ENCODE data around the gene LRRC4C. TPM values are rescaled to one million over a fixed set of nuclear protein-coding genes. Genes with fewer than 3 reads are reported as not detected.

LRRC4C gene
- polyA plus RNA-seq, 1 donor from 2014 or later, result 24.3 TPM

GRCh38 chr11:40287916-40288803 lies 1171.3 kb downstream of the LRRC4C start:
- Histone ChIP-seq H3K36me3 (ENCODE audit: insufficient read depth, low read length) (no peaks in the 10 kb centered on the region), H3K9me2 (ENCODE audit: insufficient read depth, low read length) (no peaks in the 10 kb centered on the region), H3K79me2 (replicated peaks; ENCODE audit: insufficient read depth, low read length) (peaks cover 65% of the 10 kb centered on the region), H4K20me1 (ENCODE audit: insufficient read depth) (no peaks in the 10 kb centered on the region), H3K9ac (ENCODE audit: low read length) (no peak overlapping the region), H3F3A (ENCODE audit: insufficient read depth, low read length, poor library complexity, severe bottlenecking) (no peaks in the 10 kb centered on the region), H3K4me2 (ENCODE audit: low read length) (peak overlapping the region; percentile 93), H3K9me3 (ENCODE audit: low read length) (no peaks in the 10 kb centered on the region), H3K4me3 (ENCODE audit: low read length) (peak overlapping the region; percentile 78), H3K27ac (ENCODE audit: low read length) (no peak overlapping the region), H3K27me3 (ENCODE audit: insufficient read depth, low read depth, low read length) (no peaks in the 10 kb centered on the region), H2AFZ (ENCODE audit: low read depth, low read length) (no peak overlapping the region)
- TF ChIP-seq SMC3 (conservative IDR thresholded peaks at IDR 0.05; ENCODE audit: poor library complexity) (no peak), EP300 (conservative IDR thresholded peaks at IDR 0.05; ENCODE audit: poor library complexity, severe bottlenecking) (no peak), CTCF (IDR thresholded peaks at IDR 0.05; ENCODE audit: poor library complexity, severe bottlenecking) (no peak), POLR2AphosphoS5 (IDR thresholded peaks at IDR 0.05) (no peak), EZH2 (IDR thresholded peaks at IDR 0.05; ENCODE audit: borderline replicate concordance, insufficient read depth, low read length, poor library complexity, severe bottlenecking) (no peak), TAF1 (IDR thresholded peaks at IDR 0.05; ENCODE audit: low read depth) (no peak), RAD21 (conservative IDR thresholded peaks at IDR 0.05) (no peak), MXI1 (conservative IDR thresholded peaks at IDR 0.05; ENCODE audit: poor library complexity, severe bottlenecking) (no peak), REST (IDR thresholded peaks at IDR 0.05; ENCODE audit: borderline replicate concordance) (no peak)

DNA sequence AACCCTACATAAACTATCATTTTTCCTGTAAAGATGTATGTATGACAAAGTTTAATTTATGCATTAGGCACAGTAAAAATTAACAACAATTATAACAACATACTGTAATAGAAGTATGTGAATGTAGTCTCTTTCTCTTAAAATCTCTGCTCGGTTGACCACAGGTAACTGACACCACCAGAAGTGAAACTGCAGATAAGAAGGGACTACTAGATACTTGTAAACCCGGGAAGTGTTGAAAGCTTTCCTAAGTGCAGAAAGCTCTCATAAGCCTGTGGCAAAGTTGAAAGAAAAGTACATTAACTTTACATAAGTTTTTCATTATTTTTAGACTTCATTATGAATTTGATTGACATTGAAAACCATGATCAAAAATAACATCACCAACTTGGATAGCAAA lies 1173.3 kb downstream of the LRRC4C start:
- Histone ChIP-seq H3K9ac (ENCODE audit: low read length) (no peak overlapping the region), H3K27ac (ENCODE audit: low read length) (no peak overlapping the region), H3K27me3 (ENCODE audit: insufficient read depth, low read depth, low read length) (no peaks in the 10 kb centered on the region), H4K20me1 (ENCODE audit: insufficient read depth) (no peaks in the 10 kb centered on the region), H3K36me3 (ENCODE audit: insufficient read depth, low read length) (no peaks in the 10 kb centered on the region), H3K4me2 (ENCODE audit: low read length) (no peak overlapping the region), H3K79me2 (replicated peaks; ENCODE audit: insufficient read depth, low read length) (peaks cover 58% of the 10 kb centered on the region), H3K9me2 (ENCODE audit: insufficient read depth, low read length) (no peaks in the 10 kb centered on the region), H3F3A (ENCODE audit: insufficient read depth, low read length, poor library complexity, severe bottlenecking) (no peaks in the 10 kb centered on the region), H3K4me3 (ENCODE audit: low read length) (peak overlapping the region; percentile 78), H3K9me3 (ENCODE audit: low read length) (no peaks in the 10 kb centered on the region), H2AFZ (ENCODE audit: low read depth, low read length) (no peak overlapping the region)
- TF ChIP-seq EZH2 (IDR thresholded peaks at IDR 0.05; ENCODE audit: borderline replicate concordance, insufficient read depth, low read length, poor library complexity, severe bottlenecking), result no peak
- no peak for TF ChIP-seq POLR2AphosphoS5 (IDR thresholded peaks at IDR 0.05)

Data from neural cell (in vitro differentiated cells).